HCT116 (cell line): ENCODE measurements around the gene STIM1. TPM values are rescaled to one million over a fixed set of nuclear protein-coding genes. Genes with fewer than 3 reads are reported as not detected.

Experiments used
- ATAC-seq: fragments of 200-7000 bp; cut with Tn5 transposase; 2 replicates; pipeline ENCODE4 v1.9.1; 2020; ENCODE audit warnings: mild to moderate bottlenecking, moderate library complexity
- BruUV-seq: library from RNA; stranded (reverse); fragments of 400-500 nt; replicated peaks from 2 replicates; lab custom pipeline; 2021; lab: Mats Ljungman, UMichigan
- CTCF ChIA-PET: fragments of 300-600 bp; sonication (Branson Sonifier 250); formaldehyde crosslinking; loops from one replicate; lab custom pipeline; 2021; ENCODE audit warnings: antibody characterized with exemption; lab: Charles Lee
- POLR2A ChIA-PET: fragments of 300-600, 350-600 bp; sonication (Branson Sonifier 250); formaldehyde crosslinking; loops from one replicate; lab custom pipeline; 2021; ENCODE audit warnings: antibody characterized with exemption; lab: Charles Lee
- RAD21 ChIA-PET, 2 experiments: fragments of 300-600 bp; sonication (Branson Sonifier 250); formaldehyde crosslinking; loops; one replicate each; lab custom pipeline; 2023; ENCODE audit warnings: low total read pairs in 2 of 2; ENCODE audit not compliant: uncharacterized antibody in 2 of 2, unreplicated experiment in 2 of 2, low non-redundant PET in 1 of 2; lab: Charles Lee
- DNase-seq: peaks from one replicate; pipeline ENCODE4 v3.0.0-alpha.2; 2010; ENCODE audit warnings: low read depth, low spot score
- H2AFZ ChIP-seq: fragments of 200-600 bp; shearing (Covaris generic), sonication (generic); 2 replicates; pipeline ENCODE4 v1.6.1; 2017; ENCODE audit warnings: low read depth, mixed run types, mixed read lengths, antibody characterized with exemption, low read length; ENCODE audit not compliant: poor library complexity, severe bottlenecking
- H3K27ac ChIP-seq: 2 replicates; pipeline ENCODE4 v1.5.1; 2012; ENCODE audit warnings: low read depth, low read length
- H3K27me3 ChIP-seq: fragments of 200-600 bp; sonication (generic); 2 replicates; pipeline ENCODE4 v1.6.1; 2016; ENCODE audit warnings: mixed run types, low read length, mixed read lengths; ENCODE audit not compliant: insufficient read depth
- H3K36me3 ChIP-seq, 2 experiments: fragments of 200-500 bp in 1 of 2; fragments of 200-600 bp in 1 of 2; sonication (Bioruptor generic) in 1 of 2; sonication (generic) in 1 of 2; 2 replicates each; pipeline versions ENCODE4 v1.5.1 to v1.6.1; 2014 to 2016; ENCODE audit warnings: low read length in 2 of 2, inconsistent platforms in 1 of 2, mixed read lengths in 1 of 2, mixed run types in 1 of 2; ENCODE audit not compliant: insufficient read depth in 2 of 2, control insufficient read depth in 1 of 2
- H3K4me1 ChIP-seq, 2 experiments: fragments of 200-600 bp in 1 of 2; sonication (generic) in 1 of 2; 2 replicates each; pipeline versions ENCODE4 v1.5.1 to v1.6.1; 2012 to 2017; ENCODE audit warnings: low read length in 2 of 2, inconsistent platforms in 1 of 2, mild to moderate bottlenecking in 1 of 2, mixed read lengths in 1 of 2, mixed run types in 1 of 2, moderate library complexity in 1 of 2; ENCODE audit not compliant: insufficient read depth in 2 of 2, control insufficient read depth in 1 of 2
- H3K4me2 ChIP-seq: fragments of 200-600 bp; sonication (generic); 2 replicates; pipeline ENCODE4 v1.6.1; 2017; ENCODE audit warnings: mixed run types, low read length, mixed read lengths
- H3K4me3 ChIP-seq, 2 experiments: fragments of 200-600 bp in 1 of 2; sonication (generic) in 1 of 2; replicated peaks in 1 of 2; 2 replicates each; pipeline ENCODE4 v1.5.1; 2011 to 2016; ENCODE audit warnings: low read length in 2 of 2, control low read depth in 1 of 2, low read depth in 1 of 2, mild to moderate bottlenecking in 1 of 2, mixed read lengths in 1 of 2, mixed run types in 1 of 2
- H3K79me2 ChIP-seq: fragments of 200-600 bp; sonication (generic); 2 replicates; pipeline ENCODE4 v1.6.1; 2017; ENCODE audit warnings: mild to moderate bottlenecking, mixed run types, low read length, moderate library complexity, mixed read lengths; ENCODE audit not compliant: insufficient read depth
- H3K9ac ChIP-seq: fragments of 200-600 bp; sonication (generic); 2 replicates; pipeline ENCODE4 v1.6.1; 2016; ENCODE audit warnings: low read length, mixed read lengths
- H3K9me2 ChIP-seq: fragments of 200-600 bp; sonication (generic), shearing (Covaris generic); 2 replicates; pipeline ENCODE4 v1.6.1; 2017; ENCODE audit warnings: mixed run types, mild to moderate bottlenecking, moderate library complexity; ENCODE audit not compliant: insufficient read depth
- H3K9me3 ChIP-seq, 2 experiments: fragments of 200-500 bp in 1 of 2; fragments of 200-600 bp in 1 of 2; sonication (Bioruptor generic) in 1 of 2; sonication (generic) in 1 of 2; 2 replicates each; pipeline ENCODE4 v1.6.1; 2014 to 2017; ENCODE audit warnings: low read length in 2 of 2, mixed read lengths in 2 of 2, inconsistent platforms in 1 of 2, low read depth in 1 of 2, mild to moderate bottlenecking in 1 of 2, mixed run types in 1 of 2, moderate library complexity in 1 of 2; ENCODE audit not compliant: control insufficient read depth in 1 of 2, insufficient read depth in 1 of 2
- H4K20me1 ChIP-seq: fragments of 200-600 bp; sonication (generic), shearing (Covaris generic); 2 replicates; pipeline ENCODE4 v1.6.1; 2017; ENCODE audit warnings: mixed run types, mild to moderate bottlenecking, moderate library complexity; ENCODE audit not compliant: insufficient read depth
- CEBPB ChIP-seq: IDR thresholded peaks from 2 replicates; pipeline ENCODE4 v1.6.1; 2012; ENCODE audit warnings: low read depth
- intact Hi-C: fragments of 100-400 bp; cut with micrococcal nuclease; formaldehyde crosslinking; loops from 2 replicates; pipeline ENCODE4 v1.10.0; 2022
- total RNA-seq: library from RNA; stranded (reverse); gene quantifications from one replicate; pipeline ENCODE4 v1.2.1, GENCODE V29; 2021; ENCODE audit not compliant: unreplicated experiment
- TF ChIP-seq, protein P1 (sequence below): IDR thresholded peaks from 2 replicates; pipeline ENCODE4 v1.6.1; 2011; ENCODE audit warnings: mild to moderate bottlenecking, low read length, moderate library complexity; ENCODE audit not compliant: insufficient replicate concordance; ENCODE audit errors: extremely low read depth
- TF ChIP-seq, protein P2 (sequence below): IDR thresholded peaks from 2 replicates; pipeline ENCODE4 v1.6.1; 2012; ENCODE audit warnings: low read depth

STIM1 gene
- total RNA-seq, 1 experiment from 2014 or later, result 22.3 TPM

DNA sequence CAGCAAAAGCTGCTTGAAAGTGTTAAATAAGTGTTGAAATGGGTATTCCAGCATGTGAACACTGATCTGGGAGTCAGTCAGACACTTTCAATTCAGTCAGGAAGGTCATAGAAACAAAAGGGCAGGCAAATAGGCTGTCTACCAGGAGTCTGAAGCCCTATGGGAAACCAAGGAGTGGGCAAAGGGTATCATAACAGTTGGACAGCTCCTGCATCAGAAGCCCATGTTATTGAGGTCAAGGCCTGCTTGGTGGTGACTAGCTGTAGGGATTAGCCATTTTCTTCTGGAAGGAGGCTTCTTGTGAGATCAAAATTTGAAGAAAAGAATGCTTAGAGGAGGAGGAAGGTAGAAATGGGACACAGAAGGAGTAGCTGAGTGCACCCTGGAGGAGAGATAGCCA, 97.3 kb downstream of the STIM1 start:
- Histone ChIP-seq H4K20me1 (no peaks in the 10 kb centered on the region), H3K79me2 (no peaks in the 10 kb centered on the region), H3K4me3 (no peak overlapping the region), H3K9me2 (no peaks in the 10 kb centered on the region), H3K27me3 (no peaks in the 10 kb centered on the region), H3K4me1 (peaks cover 0 to 12% of the 10 kb centered on the region in 2 experiments; a peak in 2 of 4 replicates), H3K9ac (no peak overlapping the region), H3K36me3 (no peaks in the 10 kb centered on the region), H3K27ac (no peak overlapping the region), H3K9me3 (no peaks in the 10 kb centered on the region), H3K4me2 (no peak overlapping the region), H2AFZ (no peak overlapping the region)
- TF ChIP-seq, protein P1, sequence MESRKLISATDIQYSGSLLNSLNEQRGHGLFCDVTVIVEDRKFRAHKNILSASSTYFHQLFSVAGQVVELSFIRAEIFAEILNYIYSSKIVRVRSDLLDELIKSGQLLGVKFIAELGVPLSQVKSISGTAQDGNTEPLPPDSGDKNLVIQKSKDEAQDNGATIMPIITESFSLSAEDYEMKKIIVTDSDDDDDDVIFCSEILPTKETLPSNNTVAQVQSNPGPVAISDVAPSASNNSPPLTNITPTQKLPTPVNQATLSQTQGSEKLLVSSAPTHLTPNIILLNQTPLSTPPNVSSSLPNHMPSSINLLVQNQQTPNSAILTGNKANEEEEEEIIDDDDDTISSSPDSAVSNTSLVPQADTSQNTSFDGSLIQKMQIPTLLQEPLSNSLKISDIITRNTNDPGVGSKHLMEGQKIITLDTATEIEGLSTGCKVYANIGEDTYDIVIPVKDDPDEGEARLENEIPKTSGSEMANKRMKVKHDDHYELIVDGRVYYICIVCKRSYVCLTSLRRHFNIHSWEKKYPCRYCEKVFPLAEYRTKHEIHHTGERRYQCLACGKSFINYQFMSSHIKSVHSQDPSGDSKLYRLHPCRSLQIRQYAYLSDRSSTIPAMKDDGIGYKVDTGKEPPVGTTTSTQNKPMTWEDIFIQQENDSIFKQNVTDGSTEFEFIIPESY, result no peak
- TF ChIP-seq CEBPB, result no peak
- TF ChIP-seq, protein P2, sequence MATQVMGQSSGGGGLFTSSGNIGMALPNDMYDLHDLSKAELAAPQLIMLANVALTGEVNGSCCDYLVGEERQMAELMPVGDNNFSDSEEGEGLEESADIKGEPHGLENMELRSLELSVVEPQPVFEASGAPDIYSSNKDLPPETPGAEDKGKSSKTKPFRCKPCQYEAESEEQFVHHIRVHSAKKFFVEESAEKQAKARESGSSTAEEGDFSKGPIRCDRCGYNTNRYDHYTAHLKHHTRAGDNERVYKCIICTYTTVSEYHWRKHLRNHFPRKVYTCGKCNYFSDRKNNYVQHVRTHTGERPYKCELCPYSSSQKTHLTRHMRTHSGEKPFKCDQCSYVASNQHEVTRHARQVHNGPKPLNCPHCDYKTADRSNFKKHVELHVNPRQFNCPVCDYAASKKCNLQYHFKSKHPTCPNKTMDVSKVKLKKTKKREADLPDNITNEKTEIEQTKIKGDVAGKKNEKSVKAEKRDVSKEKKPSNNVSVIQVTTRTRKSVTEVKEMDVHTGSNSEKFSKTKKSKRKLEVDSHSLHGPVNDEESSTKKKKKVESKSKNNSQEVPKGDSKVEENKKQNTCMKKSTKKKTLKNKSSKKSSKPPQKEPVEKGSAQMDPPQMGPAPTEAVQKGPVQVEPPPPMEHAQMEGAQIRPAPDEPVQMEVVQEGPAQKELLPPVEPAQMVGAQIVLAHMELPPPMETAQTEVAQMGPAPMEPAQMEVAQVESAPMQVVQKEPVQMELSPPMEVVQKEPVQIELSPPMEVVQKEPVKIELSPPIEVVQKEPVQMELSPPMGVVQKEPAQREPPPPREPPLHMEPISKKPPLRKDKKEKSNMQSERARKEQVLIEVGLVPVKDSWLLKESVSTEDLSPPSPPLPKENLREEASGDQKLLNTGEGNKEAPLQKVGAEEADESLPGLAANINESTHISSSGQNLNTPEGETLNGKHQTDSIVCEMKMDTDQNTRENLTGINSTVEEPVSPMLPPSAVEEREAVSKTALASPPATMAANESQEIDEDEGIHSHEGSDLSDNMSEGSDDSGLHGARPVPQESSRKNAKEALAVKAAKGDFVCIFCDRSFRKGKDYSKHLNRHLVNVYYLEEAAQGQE, result 0 out of 2 replicates have a peak, but pooled peaks have one; percentile 8
- no TSS peak for BruUV-seq
- ChIA-PET POLR2A (no interaction called here), CTCF (no interaction called here), RAD21 (no interaction called here)
- DNase-seq (no peak), ATAC-seq (no peak)
- intact Hi-C loops, result no loop called here
